AG08396 (cell line): ENCODE measurements around the gene PGAP3.
"Not testable (repeated sequence)": the region's sequence is repeated elsewhere in the genome, so short reads cannot be mapped to it uniquely, and the experiment has no call there.

Source experiments
- DNase-seq: peaks from one replicate; pipeline ENCODE4 v3.0.0; 2012; ENCODE audit warnings: low spot score, mixed read lengths

PGAP3 gene, protein sequence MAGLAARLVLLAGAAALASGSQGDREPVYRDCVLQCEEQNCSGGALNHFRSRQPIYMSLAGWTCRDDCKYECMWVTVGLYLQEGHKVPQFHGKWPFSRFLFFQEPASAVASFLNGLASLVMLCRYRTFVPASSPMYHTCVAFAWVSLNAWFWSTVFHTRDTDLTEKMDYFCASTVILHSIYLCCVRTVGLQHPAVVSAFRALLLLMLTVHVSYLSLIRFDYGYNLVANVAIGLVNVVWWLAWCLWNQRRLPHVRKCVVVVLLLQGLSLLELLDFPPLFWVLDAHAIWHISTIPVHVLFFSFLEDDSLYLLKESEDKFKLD

GRCh38 chr17:39687546-39688474 is at the start of gene PGAP3:
Gene PGAP3, minus strand, starts transcription at chr17:39688057. Its CDS starts 43 bp downstream, at chr17:39688014.
- peak; percentile 93 for DNase-seq

- no peak for DNase-seq
Observed at GRCh38 chr17:39737206-39737759, 49.4 kb upstream of the PGAP3 start.

DNA sequence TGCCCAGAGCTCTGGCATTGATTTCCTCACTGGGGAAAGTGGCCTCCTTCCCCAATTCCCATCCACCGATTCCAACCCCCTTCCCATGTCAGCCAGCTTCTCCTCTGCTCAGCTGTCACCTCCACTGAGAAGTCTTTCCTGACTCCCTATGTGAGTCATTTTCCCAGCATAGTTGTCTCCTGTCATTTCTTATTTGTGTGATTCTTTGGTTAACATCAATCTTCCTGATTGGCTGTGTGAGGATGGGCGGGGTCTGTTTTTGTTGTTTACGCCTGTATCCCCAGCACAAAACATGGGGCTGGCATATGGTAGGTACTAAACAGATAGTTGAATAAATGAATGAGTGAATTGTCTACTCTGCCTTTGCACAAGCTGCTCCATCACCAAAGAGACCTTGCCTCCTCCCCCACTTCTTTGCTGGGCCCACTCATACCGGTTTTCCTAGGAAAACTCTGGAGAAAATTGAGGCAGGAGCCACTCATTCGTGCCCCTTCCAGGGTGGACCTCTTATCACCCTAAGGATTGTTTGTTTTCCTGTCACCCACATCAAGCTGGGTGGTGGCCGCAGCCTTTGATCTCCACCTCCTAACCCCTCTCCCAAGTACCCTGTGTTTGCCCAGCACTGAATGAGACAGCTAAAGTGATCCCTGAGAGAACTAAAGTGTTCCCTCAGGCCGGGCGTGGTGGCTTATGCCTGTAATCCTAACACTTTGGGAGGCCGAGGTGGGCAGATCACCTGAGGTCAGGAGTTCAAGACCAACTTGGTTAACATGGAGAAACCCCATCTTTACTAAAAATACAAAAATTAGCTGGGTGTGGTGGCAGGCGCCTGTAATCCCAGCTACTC is 48.7 kb upstream of the PGAP3 start:
- DNase-seq, result no peak

GRCh38 chr17:39735882-39736281 is 48.0 kb upstream of the PGAP3 start:
- DNase-seq, result no peak

- DNase-seq, result no peak
Observed at GRCh38 chr17:39732586-39732985, 44.7 kb upstream of the PGAP3 start.

DNA sequence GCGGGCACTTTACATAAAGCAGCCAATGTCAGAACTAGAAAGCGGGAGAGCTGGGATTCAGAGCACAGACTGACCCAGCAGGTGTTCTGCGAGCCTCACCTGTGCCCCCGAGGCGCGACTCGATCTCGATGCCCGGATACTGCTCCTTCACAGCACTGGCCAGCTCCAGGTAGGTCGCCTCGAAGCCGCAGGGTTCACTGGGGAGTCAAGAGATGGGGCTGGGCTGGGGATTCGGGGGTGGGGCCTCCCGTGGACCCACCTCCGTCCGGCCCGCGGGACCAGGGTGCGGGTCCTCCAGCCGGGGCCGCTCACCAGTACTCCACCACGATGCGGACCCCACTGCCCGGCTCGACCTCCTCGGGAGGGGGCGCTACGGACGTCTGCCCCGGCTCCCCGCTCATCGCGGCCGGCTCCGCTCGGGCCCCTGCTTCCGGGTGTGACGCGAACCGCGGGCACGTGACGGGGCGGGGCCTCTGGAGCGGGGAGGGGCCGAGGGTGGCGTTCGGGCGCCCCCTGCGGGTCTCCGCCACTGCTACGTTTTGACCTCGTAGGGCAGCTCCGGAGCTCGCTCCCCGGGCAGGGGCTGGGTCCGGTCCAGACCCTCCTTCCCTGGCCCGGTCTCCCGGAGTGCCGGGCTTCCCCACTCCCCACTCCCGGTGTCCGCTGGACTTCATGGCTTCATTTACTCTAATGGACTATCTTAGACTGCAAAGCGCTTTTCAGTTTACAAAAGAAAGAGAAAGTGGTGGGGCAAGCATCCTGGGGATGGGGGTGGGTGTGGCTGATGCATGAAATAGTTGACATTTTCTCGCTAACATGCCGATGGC is 42.5 kb upstream of the PGAP3 start, which contains the start of gene MIEN1:
TSS of gene MIEN1 (minus strand) at position 438 of the 827 bp plus-strand sequence. CDS start at position 401, 37 bp downstream.
- peak; percentile 98 for DNase-seq

- DNase-seq, result peak; percentile 55
Observed at GRCh38 chr17:39729280-39729851, 41.5 kb upstream of the PGAP3 start.

- DNase-seq, result no peak
Observed at GRCh38 chr17:39727556-39727955, 39.7 kb upstream of the PGAP3 start.

- no peak for DNase-seq
Observed at GRCh38 chr17:39726617-39727016, 38.8 kb upstream of the PGAP3 start.

DNA sequence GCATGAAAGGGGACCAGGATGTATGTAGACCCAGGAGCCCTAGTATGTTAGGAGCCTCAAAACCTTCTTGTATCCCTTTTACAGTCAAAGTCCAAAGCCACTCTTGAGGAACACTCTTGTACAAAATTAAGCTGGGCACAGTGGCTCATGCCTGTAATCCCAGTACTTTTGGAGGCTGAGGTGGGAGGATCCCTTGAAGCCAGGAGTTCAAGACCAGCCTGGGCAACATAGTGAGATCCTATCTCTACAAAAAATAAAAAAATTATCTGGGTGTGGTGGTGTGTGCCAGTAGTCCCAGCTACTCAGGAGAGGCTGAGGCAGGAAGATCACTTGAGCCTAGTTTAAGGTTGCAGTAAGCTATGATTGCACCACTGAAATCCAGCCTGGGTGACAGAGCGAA is 38.1 kb upstream of the PGAP3 start:
- not testable (repeated sequence) for DNase-seq

GRCh38 chr17:39724731-39725130 is 36.9 kb upstream of the PGAP3 start:
- no peak for DNase-seq

DNA sequence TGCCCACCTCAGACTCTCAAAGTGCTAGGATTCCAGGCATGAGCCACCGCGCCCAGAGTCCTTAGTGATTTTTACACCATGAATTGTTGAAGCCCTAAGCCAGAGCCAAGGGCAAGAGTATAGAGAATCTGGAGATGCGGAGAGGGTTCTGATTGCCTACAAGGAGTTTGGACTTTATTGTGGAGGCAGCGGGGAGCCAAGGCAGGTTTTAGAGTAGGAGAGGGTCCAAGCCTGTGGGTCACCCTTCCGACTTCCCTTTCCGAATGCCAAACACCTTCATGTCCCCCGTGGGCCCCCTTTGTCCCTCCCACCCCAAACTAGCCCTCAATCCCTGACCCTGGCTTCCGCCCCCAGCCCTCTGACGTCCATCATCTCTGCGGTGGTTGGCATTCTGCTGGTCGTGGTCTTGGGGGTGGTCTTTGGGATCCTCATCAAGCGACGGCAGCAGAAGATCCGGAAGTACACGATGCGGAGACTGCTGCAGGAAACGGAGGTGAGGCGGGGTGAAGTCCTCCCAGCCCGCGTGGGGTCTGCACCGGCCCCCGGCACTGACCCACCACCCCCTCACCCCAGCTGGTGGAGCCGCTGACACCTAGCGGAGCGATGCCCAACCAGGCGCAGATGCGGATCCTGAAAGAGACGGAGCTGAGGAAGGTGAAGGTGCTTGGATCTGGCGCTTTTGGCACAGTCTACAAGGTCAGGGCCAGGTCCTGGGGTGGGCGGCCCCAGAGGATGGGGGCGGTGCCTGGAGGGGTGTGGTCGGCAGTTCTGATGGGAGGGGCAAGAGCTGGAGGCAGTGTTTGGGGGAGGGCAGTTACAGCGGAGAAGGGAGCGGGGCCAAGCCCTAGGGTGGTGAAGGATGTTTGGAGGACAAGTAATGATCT is 35.4 kb upstream of the PGAP3 start:
- no peak for DNase-seq

DNA sequence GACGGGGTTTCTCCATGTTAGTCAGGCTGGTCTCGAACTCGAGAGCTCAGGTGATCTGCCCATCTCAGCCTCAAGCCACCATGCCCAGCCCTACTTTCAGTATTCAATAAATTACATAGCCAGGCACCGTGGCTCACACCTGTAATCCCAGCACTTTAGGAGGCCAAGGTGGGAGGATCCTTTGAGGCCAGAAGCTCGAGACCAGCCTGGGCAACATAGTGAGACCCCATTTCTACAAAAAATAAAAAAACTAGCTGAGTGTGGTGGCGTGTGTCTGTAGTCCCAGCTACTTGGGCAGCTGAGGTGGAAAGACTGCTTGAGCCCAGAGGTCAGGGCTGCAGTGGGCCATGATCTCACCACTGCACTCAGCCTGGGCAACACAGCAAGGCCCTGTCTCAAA is 34.2 kb upstream of the PGAP3 start:
- no peak for DNase-seq

DNA sequence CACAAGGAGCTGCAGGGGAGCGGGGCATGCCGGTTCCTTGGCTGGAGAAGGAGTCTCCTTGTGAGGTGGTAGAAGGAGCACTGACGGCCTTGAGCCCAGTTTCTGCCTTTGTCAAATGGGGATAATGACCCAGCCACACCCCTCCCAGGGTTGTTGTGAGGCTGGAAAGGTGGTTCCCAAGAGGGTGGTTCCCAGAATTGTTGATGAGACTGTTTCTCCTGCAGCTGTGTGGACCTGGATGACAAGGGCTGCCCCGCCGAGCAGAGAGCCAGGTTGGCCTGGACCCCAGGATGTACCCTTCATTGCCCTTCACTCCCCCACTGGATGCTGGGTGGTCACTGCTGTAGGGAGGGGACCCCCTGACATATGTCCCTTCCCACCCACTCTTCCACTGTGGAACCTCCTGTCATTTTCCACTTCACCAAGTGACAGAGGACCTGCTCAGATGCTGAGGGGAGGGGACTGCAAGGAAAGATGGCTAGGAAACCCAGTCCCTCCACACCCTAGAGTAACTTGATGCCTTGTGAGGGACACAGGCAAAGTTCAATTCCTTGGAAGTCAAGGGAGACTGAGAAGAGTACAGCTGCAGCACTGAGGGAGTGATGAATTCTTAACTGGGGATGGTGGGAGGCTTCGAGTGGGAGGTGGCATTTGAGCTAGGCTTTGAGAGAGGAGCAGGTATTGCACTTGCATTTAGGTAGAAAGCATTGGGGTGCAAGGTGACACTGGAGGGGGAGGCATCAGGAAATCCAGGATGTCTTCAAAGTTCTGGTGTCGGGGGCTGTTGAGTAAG is 31.9 kb upstream of the PGAP3 start:
- no peak for DNase-seq

- no peak for DNase-seq
Observed at GRCh38 chr17:39717660-39718059, 29.8 kb upstream of the PGAP3 start.

GRCh38 chr17:39716879-39717536 is 29.2 kb upstream of the PGAP3 start:
- DNase-seq, result no peak

DNA sequence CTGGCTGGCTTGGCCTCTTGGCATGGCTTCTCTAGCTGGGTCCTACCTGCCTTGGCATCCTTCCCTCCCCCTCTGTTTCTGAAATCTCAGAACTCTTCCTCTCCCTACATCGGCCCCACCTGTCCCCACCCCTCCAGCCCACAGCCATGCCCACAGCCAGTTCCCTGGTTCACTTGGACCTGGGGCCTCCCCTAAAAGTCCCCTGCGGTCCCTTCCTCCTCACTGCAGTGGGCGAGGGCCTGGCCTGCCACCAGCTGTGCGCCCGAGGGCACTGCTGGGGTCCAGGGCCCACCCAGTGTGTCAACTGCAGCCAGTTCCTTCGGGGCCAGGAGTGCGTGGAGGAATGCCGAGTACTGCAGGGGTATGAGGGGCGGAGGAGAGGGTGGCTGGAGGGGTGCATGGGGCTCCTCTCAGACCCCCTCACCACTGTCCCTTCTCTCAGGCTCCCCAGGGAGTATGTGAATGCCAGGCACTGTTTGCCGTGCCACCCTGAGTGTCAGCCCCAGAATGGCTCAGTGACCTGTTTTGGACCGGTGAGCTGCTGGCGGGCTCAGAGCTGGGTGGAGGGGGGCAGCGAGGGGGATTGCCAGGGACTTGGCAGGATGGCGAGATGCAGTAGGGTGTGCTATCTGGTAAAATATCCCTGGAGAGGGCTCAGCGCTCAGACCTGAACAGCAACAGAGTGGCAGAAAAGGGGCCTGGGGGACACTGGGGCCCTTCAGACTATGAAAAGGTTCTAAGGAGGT is 28.4 kb upstream of the PGAP3 start:
- DNase-seq, result no peak
